Measurements from ENCODE around the gene SETD3. TPM values are rescaled to one million over a fixed set of nuclear protein-coding genes. Genes with fewer than 3 reads are reported as not detected.

The SETD3 gene
- total and polyA plus RNA-seq, 2 experiments from 2014 or later: 60.1 to 67.5 TPM

DNA sequence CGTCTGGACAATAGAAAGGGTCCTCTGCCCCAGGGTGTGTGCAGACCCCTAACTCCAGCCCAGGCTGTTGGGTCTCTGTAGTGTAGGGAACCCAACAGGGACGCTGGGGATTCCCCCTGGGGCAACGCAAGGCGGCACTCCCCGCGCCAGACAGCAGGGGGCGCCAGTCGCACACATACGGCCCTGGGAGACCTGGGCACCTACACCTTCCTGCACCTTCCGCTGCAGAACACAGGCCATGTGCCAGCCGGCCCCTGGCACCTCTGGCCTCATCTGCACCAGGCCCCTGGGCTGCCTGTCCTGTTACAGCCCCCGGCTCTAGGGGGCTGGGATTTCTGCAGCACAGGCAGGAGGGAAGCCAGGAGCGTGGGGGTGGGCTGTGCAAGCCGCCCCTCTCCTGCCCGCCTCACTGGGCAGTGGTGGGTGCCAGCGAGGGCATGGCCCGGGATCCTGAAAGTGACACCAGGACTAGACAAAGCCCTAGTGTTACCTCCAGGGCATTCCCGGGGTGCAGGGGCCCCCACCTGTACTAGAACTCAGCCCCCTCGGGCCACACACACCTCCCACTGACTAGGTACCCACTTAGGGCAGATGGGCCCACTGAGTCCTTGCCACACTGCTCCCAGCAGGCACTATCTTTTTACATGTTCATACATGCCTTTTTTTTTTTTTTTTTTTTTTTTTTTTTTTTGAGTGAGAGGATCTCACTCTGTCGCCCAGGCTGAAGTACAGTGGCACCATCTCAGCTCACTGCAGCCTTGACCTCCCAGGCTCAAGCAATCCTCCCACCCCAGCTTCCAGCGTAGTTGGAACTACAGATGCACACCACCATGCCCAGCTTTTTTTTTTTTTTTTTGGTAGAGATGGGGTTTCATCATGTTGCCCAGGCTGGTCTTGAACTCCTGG is 38.0 kb upstream of the SETD3 start:
- TF ChIP-seq, protein P1, sequence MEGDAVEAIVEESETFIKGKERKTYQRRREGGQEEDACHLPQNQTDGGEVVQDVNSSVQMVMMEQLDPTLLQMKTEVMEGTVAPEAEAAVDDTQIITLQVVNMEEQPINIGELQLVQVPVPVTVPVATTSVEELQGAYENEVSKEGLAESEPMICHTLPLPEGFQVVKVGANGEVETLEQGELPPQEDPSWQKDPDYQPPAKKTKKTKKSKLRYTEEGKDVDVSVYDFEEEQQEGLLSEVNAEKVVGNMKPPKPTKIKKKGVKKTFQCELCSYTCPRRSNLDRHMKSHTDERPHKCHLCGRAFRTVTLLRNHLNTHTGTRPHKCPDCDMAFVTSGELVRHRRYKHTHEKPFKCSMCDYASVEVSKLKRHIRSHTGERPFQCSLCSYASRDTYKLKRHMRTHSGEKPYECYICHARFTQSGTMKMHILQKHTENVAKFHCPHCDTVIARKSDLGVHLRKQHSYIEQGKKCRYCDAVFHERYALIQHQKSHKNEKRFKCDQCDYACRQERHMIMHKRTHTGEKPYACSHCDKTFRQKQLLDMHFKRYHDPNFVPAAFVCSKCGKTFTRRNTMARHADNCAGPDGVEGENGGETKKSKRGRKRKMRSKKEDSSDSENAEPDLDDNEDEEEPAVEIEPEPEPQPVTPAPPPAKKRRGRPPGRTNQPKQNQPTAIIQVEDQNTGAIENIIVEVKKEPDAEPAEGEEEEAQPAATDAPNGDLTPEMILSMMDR (IDR thresholded peaks at IDR 0.05; ENCODE audit: low read depth, low read length): peak; percentile 95
- H3K27me3 ChIP-seq: no peaks in the 10 kb centered on the region
- no peak overlapping the region for H3K4me3 ChIP-seq
- no peaks in the 10 kb centered on the region for H3K9me3 ChIP-seq (ENCODE audit: low read depth)
- peaks cover 8% of the 10 kb centered on the region for H3K36me3 ChIP-seq
- H3K4me1 ChIP-seq (ENCODE audit: low read depth): peaks cover 13% of the 10 kb centered on the region
- peak; percentile 62 to 64 for DNase-seq (ENCODE audit: low read depth in 1 of 2, low spot score in 1 of 2)
- no peak overlapping the region for H3K27ac ChIP-seq

DNA sequence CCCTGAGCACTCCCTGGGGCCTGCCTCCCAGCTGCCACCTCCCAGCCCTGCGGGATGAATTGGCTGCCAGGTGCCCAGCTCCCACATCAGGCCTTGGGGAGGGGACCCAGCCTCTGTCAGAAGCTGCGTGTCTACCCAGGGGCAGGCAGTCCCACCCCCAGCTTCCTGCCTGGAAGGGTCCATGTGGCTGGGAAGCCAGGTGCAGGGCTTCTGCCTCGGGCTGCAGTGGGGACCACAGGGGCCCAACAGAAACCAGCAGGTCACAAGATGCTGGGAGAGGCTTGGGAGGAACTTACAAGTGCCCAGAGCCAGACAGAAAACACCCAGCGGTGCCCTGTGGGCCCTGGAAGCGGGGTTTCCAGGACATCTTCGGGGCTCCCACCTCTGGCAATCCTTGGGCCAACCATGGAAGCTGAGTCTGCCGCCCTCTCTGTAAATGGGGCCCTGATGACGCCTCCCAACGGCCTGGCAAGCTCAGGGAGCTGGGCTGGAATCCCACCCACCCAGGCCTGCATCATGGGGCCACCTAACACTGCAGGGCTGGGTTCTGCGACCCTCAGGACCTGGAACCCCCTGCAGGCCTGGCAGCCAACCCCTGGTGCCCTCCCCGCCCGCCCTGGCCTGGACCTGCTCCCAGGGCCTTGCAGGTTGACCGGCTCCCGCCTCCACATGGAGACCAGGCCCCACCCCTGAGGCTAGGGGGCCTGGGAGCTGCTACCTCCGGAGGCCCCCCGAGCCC is 37.2 kb upstream of the SETD3 start:
- no peak for DNase-seq (ENCODE audit: low read depth in 1 of 2, low spot score in 1 of 2)
- Histone ChIP-seq H3K9me3 (ENCODE audit: low read depth) (no peaks in the 10 kb centered on the region), H3K4me1 (ENCODE audit: low read depth) (peaks cover 4% of the 10 kb centered on the region), H3K36me3 (peaks cover 8% of the 10 kb centered on the region), H3K4me3 (no peak overlapping the region), H3K27ac (no peak overlapping the region), H3K27me3 (no peaks in the 10 kb centered on the region)
- TF ChIP-seq, protein P1 (IDR thresholded peaks at IDR 0.05; ENCODE audit: low read depth, low read length): no peak

DNA sequence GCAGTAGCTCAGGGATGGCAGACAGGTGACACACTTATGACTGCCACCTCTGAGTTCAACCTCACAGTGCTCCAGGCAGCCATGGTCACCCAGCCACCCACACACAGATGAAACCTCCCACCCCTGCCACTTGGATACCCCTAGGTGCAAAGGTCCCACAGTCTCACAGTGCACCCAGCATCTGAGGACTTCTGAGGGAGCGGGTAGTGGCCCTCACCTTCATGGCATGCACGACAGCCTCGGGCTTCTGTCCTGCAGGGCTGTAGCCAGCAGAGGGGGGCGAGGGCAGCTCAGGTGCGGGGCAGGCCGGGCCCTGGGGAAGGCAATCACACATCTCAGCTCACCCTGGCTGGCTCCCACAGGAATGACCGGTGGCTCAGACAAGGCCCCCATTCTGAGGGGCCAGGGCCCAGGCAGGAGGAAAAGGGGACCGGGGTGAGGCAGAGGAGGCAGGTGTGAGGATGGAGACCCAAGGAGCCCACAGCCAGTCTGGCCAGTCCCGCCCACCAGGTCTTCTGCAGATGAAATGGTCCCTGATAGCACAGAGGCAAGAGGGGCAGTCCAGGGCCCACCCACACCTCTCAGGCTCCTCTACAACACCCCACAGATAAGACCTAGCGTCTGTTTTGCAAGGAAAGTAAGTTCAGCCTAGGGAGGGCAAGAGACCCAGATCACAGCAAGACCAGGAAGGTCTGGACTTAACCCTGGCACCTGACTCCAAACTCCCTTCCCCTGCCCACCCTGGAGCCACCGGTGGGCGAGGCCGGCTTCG is 36.4 kb upstream of the SETD3 start:
- H3K9me3 ChIP-seq (ENCODE audit: low read depth): no peaks in the 10 kb centered on the region
- peaks cover 8% of the 10 kb centered on the region for H3K36me3 ChIP-seq
- TF ChIP-seq, protein P1 (IDR thresholded peaks at IDR 0.05; ENCODE audit: low read depth, low read length): no peak
- H3K4me1 ChIP-seq (ENCODE audit: low read depth): no peaks in the 10 kb centered on the region
- no peak overlapping the region for H3K27ac ChIP-seq
- H3K4me3 ChIP-seq: no peak overlapping the region
- no peak for DNase-seq (ENCODE audit: low read depth in 1 of 2, low spot score in 1 of 2)
- no peaks in the 10 kb centered on the region for H3K27me3 ChIP-seq

DNA sequence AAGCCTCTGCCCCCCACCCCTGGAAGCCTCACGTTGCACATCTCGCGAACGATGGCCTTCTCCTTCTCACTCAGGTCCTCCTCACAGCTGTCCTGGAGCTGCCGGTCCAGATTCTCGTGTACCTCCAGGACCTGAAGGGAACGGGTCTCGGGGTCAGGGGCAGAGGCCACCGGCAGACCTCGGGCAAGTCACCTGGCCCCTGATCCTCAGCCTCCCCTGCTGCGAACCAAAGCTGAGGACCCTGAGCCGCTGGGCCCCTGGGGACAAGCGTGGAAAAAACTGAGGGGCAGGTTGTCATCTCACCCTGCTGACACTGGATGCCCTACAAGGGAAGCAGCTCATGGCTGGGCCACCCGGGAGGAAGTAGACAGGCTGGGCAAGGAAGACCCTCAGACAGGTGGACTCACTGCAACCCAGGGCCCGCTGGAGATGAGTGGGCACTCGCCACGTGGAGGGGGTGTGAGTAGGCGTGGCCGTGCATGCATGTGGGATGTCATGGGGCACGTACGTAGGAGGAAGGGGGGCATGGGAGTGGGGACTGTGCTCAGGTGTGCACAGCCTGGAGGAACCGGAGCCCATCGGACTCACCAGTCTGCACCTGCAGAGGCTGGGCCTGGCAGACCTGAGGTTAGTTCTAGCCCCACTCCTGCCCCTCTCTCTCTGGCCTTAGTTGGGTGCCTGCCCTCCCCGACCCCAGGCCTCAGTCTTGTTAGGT is 35.7 kb upstream of the SETD3 start:
- Histone ChIP-seq H3K27me3 (no peaks in the 10 kb centered on the region), H3K36me3 (peaks cover 8% of the 10 kb centered on the region), H3K9me3 (ENCODE audit: low read depth) (no peaks in the 10 kb centered on the region), H3K27ac (no peak overlapping the region), H3K4me1 (ENCODE audit: low read depth) (no peaks in the 10 kb centered on the region), H3K4me3 (no peak overlapping the region)
- TF ChIP-seq, protein P1 (IDR thresholded peaks at IDR 0.05; ENCODE audit: low read depth, low read length): no peak
- no peak for DNase-seq (ENCODE audit: low read depth in 1 of 2, low spot score in 1 of 2)

All from cardiac muscle cell (in vitro differentiated cells and primary cell).